A549 (cell line): ENCODE measurements around the gene ZMYND8. TPM values are rescaled to one million over a fixed set of nuclear protein-coding genes. Genes with fewer than 3 reads are reported as not detected.
"Not testable (repeated sequence)": the region's sequence is repeated elsewhere in the genome, so short reads cannot be mapped to it uniquely, and the experiment has no call there.

Source experiments
- ATAC-seq, 2 experiments: fragments of 200-7000 bp in 1 of 2; fragments of >200 bp in 1 of 2; cut with Nextera tagmentation in 1 of 2; cut with Tn5 transposase in 1 of 2; 3 replicates each; pipeline versions ENCODE4 v1.8.0 to v1.9.1; 2018 to 2020; ENCODE audit warnings: mild to moderate bottlenecking in 1 of 2, moderate library complexity in 1 of 2
- CTCF ChIA-PET: fragments of 300-600 bp; sonication (Branson Sonifier 250); formaldehyde crosslinking; extraction: SDS; loops from one replicate; lab custom pipeline; 2021; ENCODE audit warnings: antibody characterized with exemption, inconsistent platforms; lab: Yijun Ruan, JAX
- POLR2A ChIA-PET: fragments of 350-600 bp; formaldehyde crosslinking; extraction: SDS; loops from one replicate; lab custom pipeline; 2021; ENCODE audit warnings: antibody characterized with exemption, inconsistent platforms; lab: Yijun Ruan, JAX
- DNase-seq, 2 experiments: peaks; one replicate each; pipeline versions ENCODE4 v3.0.0 to v3.0.0-alpha.2; 2011 to 2016; ENCODE audit warnings: low read depth in 1 of 2, low spot score in 1 of 2
- FAIRE-seq: peaks from 2 replicates; lab custom pipeline; 2011; peaks lifted over from hg19 to GRCh38; lab: Jason Lieb, UNC
- H3K27ac ChIP-seq, 2 experiments: fragments of >200 bp; sonication (Bioruptor Twin); formaldehyde crosslinking; 3 replicates each; pipeline ENCODE4 v1.5.1; 2016 to 2017
- H3K4me1 ChIP-seq: fragments of >200 bp; sonication (Bioruptor Twin); formaldehyde crosslinking; 3 replicates; pipeline ENCODE4 v1.6.1; 2016
- H3K4me2 ChIP-seq: fragments of >200 bp; sonication (Bioruptor Twin); formaldehyde crosslinking; 3 replicates; pipeline ENCODE4 v1.6.1; 2016
- H3K4me3 ChIP-seq: fragments of >200 bp; sonication (Bioruptor Twin); formaldehyde crosslinking; 3 replicates; pipeline ENCODE4 v1.5.1; 2016
- H3K9me3 ChIP-seq: fragments of >200 bp; sonication (Bioruptor Twin); formaldehyde crosslinking; 3 replicates; pipeline ENCODE4 v1.6.1; 2016
- BHLHE40 ChIP-seq: IDR thresholded peaks from 2 replicates; pipeline ENCODE4 v1.6.1; 2012; ENCODE audit warnings: low read depth, low read length, inconsistent platforms
- CBX8 ChIP-seq: fragments of 200-600 bp; sonication (generic); IDR thresholded peaks from 2 replicates; pipeline ENCODE4 v1.6.1; 2016
- EHF ChIP-seq: fragments of 250-450 bp; sonication (Bioruptor Pico); IDR thresholded peaks from 2 replicates; pipeline ENCODE4 v1.5.0; 2020; ENCODE audit warnings: mild to moderate bottlenecking
- HEYL ChIP-seq: fragments of 250-450 bp; sonication (Bioruptor Pico); IDR thresholded peaks from 2 replicates; pipeline ENCODE4 v1.8.0; 2021; ENCODE audit warnings: mild to moderate bottlenecking, moderate library complexity
- HOXB13 ChIP-seq: fragments of 250-450 bp; sonication (Bioruptor Pico); IDR thresholded peaks from 2 replicates; pipeline ENCODE4 v1.5.0; 2020; ENCODE audit warnings: low read depth, mild to moderate bottlenecking, moderate library complexity
- HOXB5 ChIP-seq: fragments of 250-450 bp; sonication (Bioruptor Pico); IDR thresholded peaks from 2 replicates; pipeline ENCODE4 v1.5.0; 2020; ENCODE audit warnings: mild to moderate bottlenecking, moderate library complexity
- JUN ChIP-seq, 2 experiments: fragments of >200 bp; sonication (Bioruptor Twin); formaldehyde crosslinking; IDR thresholded peaks; 2 replicates in 1 of 2; 3 replicates in 1 of 2; pipeline ENCODE4 v1.6.1; 2016 to 2017
- NPAS2 ChIP-seq: fragments of 250-450 bp; sonication (Bioruptor Pico); IDR thresholded peaks from 2 replicates; pipeline ENCODE4 v1.8.0; 2022; ENCODE audit warnings: mild to moderate bottlenecking, moderate library complexity, borderline replicate concordance
- PHF8 ChIP-seq: fragments of 200-600 bp; sonication (generic); IDR thresholded peaks from 2 replicates; pipeline ENCODE4 v1.6.1; 2016; ENCODE audit warnings: low read depth, mild to moderate bottlenecking, antibody characterized with exemption, moderate library complexity, borderline replicate concordance
- POLR2AphosphoS2 ChIP-seq: conservative IDR thresholded peaks from 2 replicates; pipeline ENCODE4 v1.6.1; 2012; ENCODE audit warnings: low read length, improper control_type of control experiment, inconsistent platforms
- TFCP2L1 ChIP-seq: fragments of 250-450 bp; sonication (Bioruptor Pico); IDR thresholded peaks from 2 replicates; pipeline ENCODE4 v1.5.0; 2021; ENCODE audit warnings: mild to moderate bottlenecking
- TP53 ChIP-seq: fragments of 250-450 bp; sonication (Bioruptor Pico); IDR thresholded peaks from 2 replicates; pipeline ENCODE4 v1.5.0; 2021; ENCODE audit warnings: mild to moderate bottlenecking, moderate library complexity
- ZNF302 ChIP-seq: fragments of 250-450 bp; sonication (Bioruptor Pico); IDR thresholded peaks from 2 replicates; pipeline ENCODE4 v1.9.0; 2021; ENCODE audit warnings: inconsistent platforms, mild to moderate bottlenecking, moderate library complexity
- ZSCAN20 ChIP-seq: fragments of 250-450 bp; sonication (Bioruptor Pico); IDR thresholded peaks from 2 replicates; pipeline ENCODE4 v1.8.0; 2022; ENCODE audit warnings: mild to moderate bottlenecking, moderate library complexity
- WGBS: methylation state at CpG from one replicate; pipeline ENCODE4 v1.1.6; 2017; ENCODE audit errors: missing lambda C conversion rate; 5-methylcytosine and 5-hydroxymethylcytosine counted together
- polyA plus RNA-seq, 4 experiments: library from polyadenylated mRNA; depleted of rRNA in 3 of 4; stranded (reverse); fragments of >200 nt; fragmentation: RNase III in 1 of 4; extraction: RNeasy Plus Mini Kit Qiagen cat#74134 plus additional on column Dnase treatment in 1 of 4; gene quantifications; 2 replicates in 3 of 4; 3 replicates in 1 of 4; pipeline ENCODE4 v1.2.3, GENCODE V29; 2011 to 2017
- TF ChIP-seq, protein P1 (sequence below): fragments of 250-450 bp; sonication (Bioruptor Pico); IDR thresholded peaks from 2 replicates; pipeline ENCODE4 v1.5.0; 2021; ENCODE audit warnings: mild to moderate bottlenecking, moderate library complexity, borderline replicate concordance
- TF ChIP-seq, protein P2 (sequence below): IDR thresholded peaks from 2 replicates; pipeline ENCODE4 v1.6.1; 2012
- TF ChIP-seq, protein P3 (sequence below): fragments of 150-350 bp; IDR thresholded peaks from 2 replicates; pipeline ENCODE4 v1.6.1; 2014; ENCODE audit warnings: low read depth, mild to moderate bottlenecking, low read length
- TF ChIP-seq, protein P4 (sequence below): fragments of 200-600 bp; sonication (generic); IDR thresholded peaks from 2 replicates; pipeline ENCODE4 v1.6.1; 2016; ENCODE audit warnings: antibody characterized with exemption, mild to moderate bottlenecking, moderate library complexity
- TF ChIP-seq, protein P5 (sequence below): IDR thresholded peaks from 2 replicates; pipeline ENCODE4 v1.6.1; 2012; ENCODE audit warnings: low read depth, borderline replicate concordance
- TF ChIP-seq, protein P6 (sequence below): IDR thresholded peaks from 2 replicates; pipeline ENCODE4 v1.6.1; 2012

Gene ZMYND8
- polyA plus RNA-seq, 2 of the 4 experiments (the other 2 are of a cell fraction), result 10.4 to 24.9 TPM

DNA sequence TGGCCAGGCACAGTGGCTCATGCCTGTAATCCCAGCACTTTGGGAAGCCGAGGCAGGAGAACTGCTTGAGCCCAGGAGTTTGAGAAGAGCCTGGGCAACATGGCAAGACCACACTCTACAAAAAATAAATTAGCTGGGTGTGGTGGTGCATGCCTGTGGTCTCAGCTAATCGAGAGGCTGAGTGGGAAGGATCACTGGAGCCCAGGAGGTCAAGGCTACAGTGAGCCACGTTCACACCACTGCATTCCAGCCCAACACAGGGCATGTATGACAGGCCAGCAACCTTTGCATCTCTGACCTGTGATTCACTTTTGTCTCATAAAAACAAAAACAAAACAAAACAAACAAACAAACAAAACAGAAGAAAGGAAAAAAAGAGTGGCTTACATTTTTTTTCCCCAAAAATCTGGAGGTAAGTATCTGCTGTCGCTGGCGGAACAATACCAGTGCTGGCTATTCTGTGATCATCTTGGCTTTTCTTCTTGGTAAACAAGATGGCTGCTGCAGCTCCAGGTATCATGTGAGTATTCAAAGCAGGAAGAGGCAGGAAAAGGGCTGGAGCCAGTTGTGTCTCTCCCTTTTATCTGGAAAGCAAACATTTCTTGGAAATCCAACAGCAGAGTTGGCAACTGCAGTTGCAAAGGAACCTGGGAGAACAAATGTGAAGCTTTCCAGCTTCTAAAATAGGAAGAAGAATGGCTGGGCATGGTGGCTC is 40.4 kb upstream of the ZMYND8 start:
- no peak overlapping the region for H3K4me2 ChIP-seq

DNA sequence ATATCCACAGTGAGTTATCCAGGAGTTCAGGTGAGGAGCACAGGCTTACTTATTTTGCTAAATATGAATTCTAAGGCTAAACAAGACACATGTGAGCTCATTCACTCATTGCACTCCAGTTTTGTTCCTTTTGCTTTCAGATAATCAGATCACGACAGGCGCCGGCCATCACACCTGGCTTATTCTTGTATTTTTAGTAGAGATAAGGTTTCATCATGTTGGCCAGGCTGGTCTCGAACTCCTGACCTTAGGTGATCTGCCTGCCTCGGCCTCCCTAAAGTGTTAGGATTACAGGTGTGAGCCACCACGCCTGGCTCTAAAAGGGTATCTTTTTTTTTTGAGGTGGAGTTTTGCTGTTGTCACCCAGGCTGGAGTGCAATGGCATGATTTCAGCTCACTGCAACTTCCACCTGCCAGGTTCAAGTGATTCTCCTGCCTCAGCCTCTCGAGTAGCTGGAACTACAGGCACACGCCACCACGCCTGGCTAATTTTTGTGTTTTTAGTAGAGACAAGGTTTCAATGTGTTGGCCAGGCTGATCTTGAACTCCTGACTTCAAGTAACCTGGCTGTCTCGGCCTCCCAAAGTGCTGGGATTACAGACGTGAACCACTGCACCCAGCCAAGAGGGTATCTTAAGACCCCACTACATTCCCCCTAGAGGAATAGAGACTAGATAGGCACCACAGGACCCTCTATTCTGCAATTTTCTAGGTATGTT is 37.5 kb upstream of the ZMYND8 start:
- POLR2A ChIA-PET, H3K4me3 ChIP-seq, H3K4me2 ChIP-seq, ATAC-seq, FAIRE-seq, DNase-seq: not testable (repeated sequence)
- Histone ChIP-seq H3K4me1 (peaks cover 41% of the 10 kb centered on the region), H3K27ac (peak overlapping the region; percentile 90 to 92), H3K9me3 (peaks cover 28% of the 10 kb centered on the region)
- CTCF ChIA-PET, result interaction anchor here (2.6 to 3.7 kb wide), 4 partner anchors 10 to 227 kb away, joined by 9 to 21 read pairs (median 13); no protein-coding TSS in a partner anchor
- WGBS, result 95% methylated on average over 11 of the region's 11 CpGs

More for the DNA sequence above, 40.4 kb upstream of the ZMYND8 start:
- no peak for FAIRE-seq
- no peak for ATAC-seq
- ChIA-PET POLR2A (no interaction called here), CTCF (interaction anchor here (0.7 to 1.6 kb wide), 6 partner anchors 13 to 224 kb away, joined by 3 to 14 read pairs (median 4); no protein-coding TSS in a partner anchor)
- WGBS, result 76% methylated on average over 5 of the region's 5 CpGs
- peaks cover 17% of the 10 kb centered on the region; the same call in 1 of the 3 replicates for H3K9me3 ChIP-seq
- TF ChIP-seq BHLHE40 (no peak), ZSCAN20 (CRISPR knock-in tag) (no peak), POLR2AphosphoS2 (no peak), TFCP2L1 (CRISPR knock-in tag) (no peak), TP53 (CRISPR knock-in tag) (no peak), HEYL (CRISPR knock-in tag) (no peak), CBX8 (no peak), NPAS2 (CRISPR knock-in tag) (no peak)
- TF ChIP-seq, protein P1, sequence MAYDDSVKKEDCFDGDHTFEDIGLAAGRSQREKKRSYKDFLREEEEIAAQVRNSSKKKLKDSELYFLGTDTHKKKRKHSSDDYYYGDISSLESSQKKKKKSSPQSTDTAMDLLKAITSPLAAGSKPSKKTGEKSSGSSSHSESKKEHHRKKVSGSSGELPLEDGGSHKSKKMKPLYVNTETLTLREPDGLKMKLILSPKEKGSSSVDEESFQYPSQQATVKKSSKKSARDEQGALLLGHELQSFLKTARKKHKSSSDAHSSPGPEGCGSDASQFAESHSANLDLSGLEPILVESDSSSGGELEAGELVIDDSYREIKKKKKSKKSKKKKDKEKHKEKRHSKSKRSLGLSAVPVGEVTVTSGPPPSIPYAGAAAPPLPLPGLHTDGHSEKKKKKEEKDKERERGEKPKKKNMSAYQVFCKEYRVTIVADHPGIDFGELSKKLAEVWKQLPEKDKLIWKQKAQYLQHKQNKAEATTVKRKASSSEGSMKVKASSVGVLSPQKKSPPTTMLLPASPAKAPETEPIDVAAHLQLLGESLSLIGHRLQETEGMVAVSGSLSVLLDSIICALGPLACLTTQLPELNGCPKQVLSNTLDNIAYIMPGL, result no peak
- TF ChIP-seq, protein P2, sequence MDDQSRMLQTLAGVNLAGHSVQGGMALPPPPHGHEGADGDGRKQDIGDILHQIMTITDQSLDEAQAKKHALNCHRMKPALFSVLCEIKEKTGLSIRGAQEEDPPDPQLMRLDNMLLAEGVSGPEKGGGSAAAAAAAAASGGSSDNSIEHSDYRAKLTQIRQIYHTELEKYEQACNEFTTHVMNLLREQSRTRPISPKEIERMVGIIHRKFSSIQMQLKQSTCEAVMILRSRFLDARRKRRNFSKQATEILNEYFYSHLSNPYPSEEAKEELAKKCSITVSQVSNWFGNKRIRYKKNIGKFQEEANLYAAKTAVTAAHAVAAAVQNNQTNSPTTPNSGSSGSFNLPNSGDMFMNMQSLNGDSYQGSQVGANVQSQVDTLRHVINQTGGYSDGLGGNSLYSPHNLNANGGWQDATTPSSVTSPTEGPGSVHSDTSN, result no peak
- TF ChIP-seq, protein P3, sequence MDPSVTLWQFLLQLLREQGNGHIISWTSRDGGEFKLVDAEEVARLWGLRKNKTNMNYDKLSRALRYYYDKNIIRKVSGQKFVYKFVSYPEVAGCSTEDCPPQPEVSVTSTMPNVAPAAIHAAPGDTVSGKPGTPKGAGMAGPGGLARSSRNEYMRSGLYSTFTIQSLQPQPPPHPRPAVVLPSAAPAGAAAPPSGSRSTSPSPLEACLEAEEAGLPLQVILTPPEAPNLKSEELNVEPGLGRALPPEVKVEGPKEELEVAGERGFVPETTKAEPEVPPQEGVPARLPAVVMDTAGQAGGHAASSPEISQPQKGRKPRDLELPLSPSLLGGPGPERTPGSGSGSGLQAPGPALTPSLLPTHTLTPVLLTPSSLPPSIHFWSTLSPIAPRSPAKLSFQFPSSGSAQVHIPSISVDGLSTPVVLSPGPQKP, result no peak
- peaks cover 22% of the 10 kb centered on the region for H3K4me1 ChIP-seq
- H3K4me3 ChIP-seq, result no peak overlapping the region
- DNase-seq, result peak in 1 of 2 experiments; percentile 22
- H3K27ac ChIP-seq, result peak overlapping the region; percentile 33 to 60; a peak in 5 of 6 replicates

DNA sequence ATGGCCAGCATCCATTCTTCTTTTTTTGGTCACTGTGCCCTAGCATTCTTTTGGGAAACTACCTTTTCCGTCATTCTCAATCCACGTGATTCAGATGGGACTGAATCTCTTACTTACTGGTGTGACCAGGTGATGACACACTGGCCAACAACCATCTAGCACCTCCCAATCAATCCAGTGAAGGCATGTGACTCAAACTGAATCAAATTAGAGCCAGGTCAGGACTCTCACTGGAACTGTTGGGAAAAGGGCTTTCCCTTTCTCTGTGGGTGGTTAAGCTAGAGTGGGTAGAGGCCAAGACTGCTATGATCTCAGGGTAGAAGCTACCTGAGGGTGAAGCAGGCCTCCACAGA is 36.2 kb upstream of the ZMYND8 start:
- ChIA-PET CTCF (interaction anchor here (0.6 to 3.7 kb wide), 7 partner anchors 9 to 228 kb away, joined by 3 to 21 read pairs (median 9); partner anchors contain the start of gene NCOA3), POLR2A (interaction anchor here (1.0 to 2.1 kb wide), 3 partner anchors 34 to 109 kb away, joined by 3 to 20 read pairs (median 6); partner anchors contain the start of gene NCOA3)
- no peak for FAIRE-seq
- Histone ChIP-seq H3K4me1 (peaks cover 41% of the 10 kb centered on the region), H3K4me2 (peak overlapping the region; percentile 59), H3K27ac (peak overlapping the region; percentile 90 to 92), H3K4me3 (no peak overlapping the region), H3K9me3 (peaks cover 28% of the 10 kb centered on the region)
- 26% methylated on average over 2 of the region's 2 CpGs for WGBS
- peak in 1 of 2 experiments; percentile 20; a peak in 3 of 6 replicates for ATAC-seq
- peak in 1 of 2 experiments; percentile 84 for DNase-seq
- no peak for TF ChIP-seq PHF8
- peak; percentile 58 for TF ChIP-seq ZNF302 (CRISPR knock-in tag)
- 0 out of 5 replicates have a peak, but pooled peaks of 1 of the 2 experiments have one; percentile 11 for TF ChIP-seq JUN (IDR thresholded peaks at IDR 0.05)
- TF ChIP-seq, protein P4, sequence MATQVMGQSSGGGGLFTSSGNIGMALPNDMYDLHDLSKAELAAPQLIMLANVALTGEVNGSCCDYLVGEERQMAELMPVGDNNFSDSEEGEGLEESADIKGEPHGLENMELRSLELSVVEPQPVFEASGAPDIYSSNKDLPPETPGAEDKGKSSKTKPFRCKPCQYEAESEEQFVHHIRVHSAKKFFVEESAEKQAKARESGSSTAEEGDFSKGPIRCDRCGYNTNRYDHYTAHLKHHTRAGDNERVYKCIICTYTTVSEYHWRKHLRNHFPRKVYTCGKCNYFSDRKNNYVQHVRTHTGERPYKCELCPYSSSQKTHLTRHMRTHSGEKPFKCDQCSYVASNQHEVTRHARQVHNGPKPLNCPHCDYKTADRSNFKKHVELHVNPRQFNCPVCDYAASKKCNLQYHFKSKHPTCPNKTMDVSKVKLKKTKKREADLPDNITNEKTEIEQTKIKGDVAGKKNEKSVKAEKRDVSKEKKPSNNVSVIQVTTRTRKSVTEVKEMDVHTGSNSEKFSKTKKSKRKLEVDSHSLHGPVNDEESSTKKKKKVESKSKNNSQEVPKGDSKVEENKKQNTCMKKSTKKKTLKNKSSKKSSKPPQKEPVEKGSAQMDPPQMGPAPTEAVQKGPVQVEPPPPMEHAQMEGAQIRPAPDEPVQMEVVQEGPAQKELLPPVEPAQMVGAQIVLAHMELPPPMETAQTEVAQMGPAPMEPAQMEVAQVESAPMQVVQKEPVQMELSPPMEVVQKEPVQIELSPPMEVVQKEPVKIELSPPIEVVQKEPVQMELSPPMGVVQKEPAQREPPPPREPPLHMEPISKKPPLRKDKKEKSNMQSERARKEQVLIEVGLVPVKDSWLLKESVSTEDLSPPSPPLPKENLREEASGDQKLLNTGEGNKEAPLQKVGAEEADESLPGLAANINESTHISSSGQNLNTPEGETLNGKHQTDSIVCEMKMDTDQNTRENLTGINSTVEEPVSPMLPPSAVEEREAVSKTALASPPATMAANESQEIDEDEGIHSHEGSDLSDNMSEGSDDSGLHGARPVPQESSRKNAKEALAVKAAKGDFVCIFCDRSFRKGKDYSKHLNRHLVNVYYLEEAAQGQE, result no peak
- TF ChIP-seq HOXB5 (CRISPR knock-in tag), result 0 out of 2 replicates have a peak, but pooled peaks have one; percentile 32
- TF ChIP-seq, protein P5, sequence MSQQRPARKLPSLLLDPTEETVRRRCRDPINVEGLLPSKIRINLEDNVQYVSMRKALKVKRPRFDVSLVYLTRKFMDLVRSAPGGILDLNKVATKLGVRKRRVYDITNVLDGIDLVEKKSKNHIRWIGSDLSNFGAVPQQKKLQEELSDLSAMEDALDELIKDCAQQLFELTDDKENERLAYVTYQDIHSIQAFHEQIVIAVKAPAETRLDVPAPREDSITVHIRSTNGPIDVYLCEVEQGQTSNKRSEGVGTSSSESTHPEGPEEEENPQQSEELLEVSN, result peak; percentile 18; the same call in 1 of the 2 replicates
- 0 out of 2 replicates have a peak, but pooled peaks have one; percentile 29 for TF ChIP-seq ZSCAN20 (CRISPR knock-in tag)
- TF ChIP-seq HEYL (CRISPR knock-in tag), result 0 out of 2 replicates have a peak, but pooled peaks have one; percentile 5
- no peak; the same call in 1 of the 2 replicates for TF ChIP-seq HOXB13 (CRISPR knock-in tag)
- TF ChIP-seq, protein P6, sequence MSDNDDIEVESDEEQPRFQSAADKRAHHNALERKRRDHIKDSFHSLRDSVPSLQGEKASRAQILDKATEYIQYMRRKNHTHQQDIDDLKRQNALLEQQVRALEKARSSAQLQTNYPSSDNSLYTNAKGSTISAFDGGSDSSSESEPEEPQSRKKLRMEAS, result peak; percentile 43
- peak; percentile 7; the same call in 1 of the 2 replicates for TF ChIP-seq EHF
- peak; percentile 47; the same call in 1 of the 2 replicates for TF ChIP-seq TP53 (CRISPR knock-in tag)
